ENCODE measurements around the gene CTNNA2.

Gene CTNNA2

DNA sequence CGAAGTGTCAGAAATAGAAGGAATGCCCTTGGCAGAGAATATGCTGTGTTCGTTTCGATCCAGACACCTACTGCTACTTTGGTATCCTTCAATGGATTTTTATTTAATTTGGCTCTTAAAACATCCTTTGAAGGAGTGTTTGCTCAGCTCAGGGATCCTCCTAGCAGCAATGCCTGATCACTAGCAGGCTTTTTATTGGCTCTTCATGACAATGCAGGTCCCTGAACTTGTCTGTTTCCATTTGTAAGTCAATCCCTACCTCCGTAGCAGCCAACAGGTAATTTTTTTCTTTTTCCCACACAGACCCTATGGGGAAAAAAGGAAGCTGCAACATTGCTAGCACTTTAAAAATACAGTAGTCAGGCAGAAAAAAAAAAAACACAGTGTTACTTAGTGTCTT lies 1157.9 kb downstream of the CTNNA2 start:
- DNase-seq: no peak

DNA sequence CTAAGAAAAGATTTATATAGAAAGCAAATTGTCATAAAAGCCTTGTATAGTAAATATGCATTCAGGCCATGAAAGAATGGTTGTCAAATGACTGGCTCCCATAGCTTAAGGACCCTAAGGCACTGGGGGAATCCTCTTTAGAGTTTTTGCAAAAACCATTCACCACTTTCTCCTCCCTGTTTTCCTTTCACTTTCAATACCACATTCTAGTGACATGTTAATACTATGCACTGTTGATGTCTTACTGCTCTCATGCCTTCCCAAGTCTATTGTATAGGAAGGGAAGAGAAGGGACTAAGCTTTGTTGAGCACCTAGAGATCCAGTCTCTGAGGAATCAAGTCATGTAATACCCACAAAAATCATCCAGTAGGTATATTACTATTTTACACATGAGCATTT lies 1174.7 kb downstream of the CTNNA2 start:
- DNase-seq: no peak

DNA sequence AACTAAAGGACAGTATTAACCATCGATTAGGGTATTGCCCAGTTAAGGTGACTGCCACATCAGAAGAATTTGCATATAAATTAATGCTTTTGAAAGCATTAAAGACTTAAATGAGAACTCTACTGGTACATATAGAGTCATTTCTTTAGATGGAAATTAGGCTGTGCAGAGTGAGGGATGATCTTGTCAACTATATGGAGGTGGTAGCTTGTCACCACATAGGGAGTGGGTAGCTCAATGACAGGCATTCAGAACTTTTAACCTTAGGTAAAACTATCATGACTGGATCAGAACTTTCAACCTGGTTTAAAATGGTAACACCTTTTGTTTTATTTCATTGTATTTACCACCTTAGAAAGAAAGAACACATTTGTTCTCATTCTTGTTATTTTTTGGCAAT lies 1176.3 kb downstream of the CTNNA2 start:
- no peak for DNase-seq

Data from NCI-H2029 treated with DMSO at 0.1 percent for 48 hours (cell line).